ENCODE measurements around the gene MAN1C1.

The MAN1C1 gene

GRCh38 chr1:25817840-25818501 is 201.4 kb downstream of the MAN1C1 start:
- DNase-seq (ENCODE audit: low spot score): no peak

GRCh38 chr1:25818569-25818968 is 202.0 kb downstream of the MAN1C1 start:
- DNase-seq (ENCODE audit: low spot score): no peak

GRCh38 chr1:25819491-25820246 is 203.1 kb downstream of the MAN1C1 start, which contains the start of gene MTFR1L:
TSS of gene MTFR1L (plus strand) at chr1:25819954. CDS start at chr1:25823105, 3,151 bp downstream.
- peak; percentile 88 for DNase-seq (ENCODE audit: low spot score)

- no peak for DNase-seq (ENCODE audit: low spot score)
These were observed 203.9 kb downstream of the MAN1C1 start for GRCh38 chr1:25820247-25821111.

- no peak for DNase-seq (ENCODE audit: low spot score)
These were observed 204.5 kb downstream of the MAN1C1 start for GRCh38 chr1:25821112-25821476.

- no peak for DNase-seq (ENCODE audit: low spot score)
These were observed 205.1 kb downstream of the MAN1C1 start for GRCh38 chr1:25821630-25822091.

- DNase-seq (ENCODE audit: low spot score): no peak
These were observed 209.0 kb downstream of the MAN1C1 start for GRCh38 chr1:25825605-25826004.

- no peak for DNase-seq (ENCODE audit: low spot score)
These were observed 210.0 kb downstream of the MAN1C1 start for GRCh38 chr1:25826571-25826970.

GRCh38 chr1:25828491-25828890 is 211.9 kb downstream of the MAN1C1 start:
- DNase-seq (ENCODE audit: low spot score): no peak

GRCh38 chr1:25829046-25829445 is 212.5 kb downstream of the MAN1C1 start:
- no peak for DNase-seq (ENCODE audit: low spot score)

GRCh38 chr1:25831569-25832196 is 215.1 kb downstream of the MAN1C1 start:
- DNase-seq (ENCODE audit: low spot score): no peak

- no peak for DNase-seq (ENCODE audit: low spot score)
These were observed 215.9 kb downstream of the MAN1C1 start for GRCh38 chr1:25832336-25833037.

GRCh38 chr1:25833158-25833557 is 216.6 kb downstream of the MAN1C1 start:
- DNase-seq (ENCODE audit: low spot score): no peak

Data from Ammon's horn (tissue), 1 donor.